ENCODE measurements around the gene SAMD13. TPM values are rescaled to one million over a fixed set of nuclear protein-coding genes. Genes with fewer than 3 reads are reported as not detected.

SAMD13 gene
- 0.94 and 1.1 TPM in 2 replicates for total RNA-seq

GRCh38 chr1:84301004-84301784 lies at the start of gene SAMD13:
SAMD13 (plus strand) TSS chr1:84301708; CDS start chr1:84303235, 1,527 bp downstream.

GRCh38 chr1:84398175-84399155 lies 97.0 kb downstream of the SAMD13 start, which contains the start of gene DNASE2B:
DNASE2B (plus strand) TSS chr1:84398484; CDS start chr1:84398565, 81 bp downstream.

Other genes starting within 250 kb of the SAMD13 start
- 15.7 and 25.2 TPM in 2 replicates for gene PRKACB, start 157.4 kb upstream of the SAMD13 start, total RNA-seq
- gene DNASE2B, start 96.8 kb downstream of the SAMD13 start, total RNA-seq: 0.09 TPM in 1 of 2 replicates, not detected in the other
- gene RPF1, start 177.6 kb downstream of the SAMD13 start, total RNA-seq: 16.9 and 25.7 TPM in 2 replicates
- 0.77 and 2.8 TPM in 2 replicates for gene SPATA1, start 204.7 kb downstream of the SAMD13 start, total RNA-seq
- gene GNG5, start 204.9 kb downstream of the SAMD13 start, total RNA-seq: 6.3 and 13.1 TPM in 2 replicates